ENCODE measurements around the gene CTNNA2. TPM values are rescaled to one million over a fixed set of nuclear protein-coding genes. Genes with fewer than 3 reads are reported as not detected.

The CTNNA2 gene
- total and polyA plus RNA-seq, 8 donors = 0.28 to 5.7 (median 0.44) TPM; not detected in 4

DNA sequence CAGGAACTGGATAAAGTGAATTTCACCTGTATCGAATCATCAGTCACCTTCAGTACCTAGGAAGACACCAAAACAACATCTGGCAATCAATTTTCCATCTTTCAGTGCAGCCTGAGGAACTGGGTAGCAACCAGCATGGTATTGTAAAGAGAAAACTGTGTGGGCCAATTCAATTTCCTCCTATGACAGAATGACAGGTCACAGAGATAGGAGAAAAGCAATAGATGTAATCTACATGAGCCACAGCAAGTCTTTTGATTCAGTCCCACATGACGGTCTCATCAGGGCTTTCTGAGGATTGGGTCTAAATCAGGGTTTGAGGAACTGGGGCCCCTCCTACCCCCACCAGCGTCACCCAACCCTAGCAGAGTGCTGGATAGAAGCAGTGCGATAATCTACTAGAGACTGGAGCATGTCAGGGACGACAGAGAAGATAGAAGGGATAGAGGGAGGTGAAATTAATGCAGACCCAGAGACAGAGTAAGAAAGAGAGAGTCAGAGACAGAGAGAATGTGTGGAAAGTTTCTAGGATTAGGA lies 523.0 kb downstream of the CTNNA2 start:
- no peak overlapping the region for H3K27ac ChIP-seq
- 66 to 78% (median 74%) methylated on average over 5 of the region's 5 CpGs for WGBS, 5 donors
- no peak for DNase-seq
- H3K27me3 ChIP-seq = no peaks in the 10 kb centered on the region
- intact Hi-C loops (cut with DNase I; ENCODE audit: low total_unique reads) = no loop called here
- H3K4me3 ChIP-seq = no peak overlapping the region
- no peak for TF ChIP-seq EP300 (IDR thresholded peaks at IDR 0.05)
- H3K4me1 ChIP-seq = no peaks in the 10 kb centered on the region
- no peaks in the 10 kb centered on the region for H3K36me3 ChIP-seq
- H3K9me3 ChIP-seq = no peaks in the 10 kb centered on the region

DNA sequence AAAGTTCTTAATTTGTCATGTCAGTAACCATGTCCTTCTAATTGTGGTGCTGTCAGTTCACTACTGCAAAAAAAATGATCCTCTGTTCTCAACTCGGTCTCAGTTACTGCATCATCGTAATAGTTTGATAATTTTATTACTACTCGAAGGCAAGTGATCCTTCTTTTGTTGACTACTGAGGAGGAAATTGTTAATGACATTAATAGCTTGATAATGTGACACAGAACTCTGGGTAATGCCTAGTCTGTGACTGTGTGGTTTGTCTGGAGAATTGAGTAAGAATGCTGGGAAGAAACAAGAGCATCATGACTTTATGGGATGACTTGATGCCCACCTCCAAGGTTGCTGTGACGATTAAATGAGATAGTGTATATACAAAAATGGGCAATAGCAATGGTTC lies 524.5 kb downstream of the CTNNA2 start:
- H3K27ac ChIP-seq = no peak overlapping the region
- H3K36me3 ChIP-seq = no peaks in the 10 kb centered on the region
- no peaks in the 10 kb centered on the region for H3K9me3 ChIP-seq
- H3K27me3 ChIP-seq = no peaks in the 10 kb centered on the region
- intact Hi-C loops (cut with DNase I; ENCODE audit: low total_unique reads) = no loop called here
- TF ChIP-seq POLR2AphosphoS5 (IDR thresholded peaks at IDR 0.05) (no peak), POLR2A (IDR thresholded peaks at IDR 0.05) (no peak), EP300 (IDR thresholded peaks at IDR 0.05) (no peak)
- TF ChIP-seq, protein P1, sequence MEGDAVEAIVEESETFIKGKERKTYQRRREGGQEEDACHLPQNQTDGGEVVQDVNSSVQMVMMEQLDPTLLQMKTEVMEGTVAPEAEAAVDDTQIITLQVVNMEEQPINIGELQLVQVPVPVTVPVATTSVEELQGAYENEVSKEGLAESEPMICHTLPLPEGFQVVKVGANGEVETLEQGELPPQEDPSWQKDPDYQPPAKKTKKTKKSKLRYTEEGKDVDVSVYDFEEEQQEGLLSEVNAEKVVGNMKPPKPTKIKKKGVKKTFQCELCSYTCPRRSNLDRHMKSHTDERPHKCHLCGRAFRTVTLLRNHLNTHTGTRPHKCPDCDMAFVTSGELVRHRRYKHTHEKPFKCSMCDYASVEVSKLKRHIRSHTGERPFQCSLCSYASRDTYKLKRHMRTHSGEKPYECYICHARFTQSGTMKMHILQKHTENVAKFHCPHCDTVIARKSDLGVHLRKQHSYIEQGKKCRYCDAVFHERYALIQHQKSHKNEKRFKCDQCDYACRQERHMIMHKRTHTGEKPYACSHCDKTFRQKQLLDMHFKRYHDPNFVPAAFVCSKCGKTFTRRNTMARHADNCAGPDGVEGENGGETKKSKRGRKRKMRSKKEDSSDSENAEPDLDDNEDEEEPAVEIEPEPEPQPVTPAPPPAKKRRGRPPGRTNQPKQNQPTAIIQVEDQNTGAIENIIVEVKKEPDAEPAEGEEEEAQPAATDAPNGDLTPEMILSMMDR (IDR thresholded peaks at IDR 0.05) = no peak
- no peak for DNase-seq
- H3K4me1 ChIP-seq = no peaks in the 10 kb centered on the region
- H3K4me3 ChIP-seq = no peak overlapping the region
- 74 to 92% (median 83%) methylated on average over 4 of the region's 4 CpGs for WGBS, 5 donors

DNA sequence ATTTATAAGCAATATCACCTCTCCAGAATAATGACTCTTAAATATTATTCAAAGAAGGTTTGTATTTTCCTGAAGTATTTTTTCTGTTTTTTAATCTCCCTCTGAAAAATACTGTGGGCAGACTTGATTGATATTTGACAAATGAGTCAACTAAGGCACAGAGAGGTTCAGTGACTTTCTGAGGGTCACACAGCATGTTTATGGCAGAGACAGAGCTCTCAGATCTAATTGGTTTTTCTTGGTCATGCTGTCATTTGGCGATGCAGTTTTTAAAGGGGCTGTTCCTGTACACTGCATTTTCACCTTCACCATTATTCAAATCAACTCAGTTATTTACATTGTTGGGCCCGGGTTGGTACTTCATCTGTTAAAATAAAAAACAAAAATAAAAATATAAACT lies 527.4 kb downstream of the CTNNA2 start:
- Histone ChIP-seq H3K27me3 (no peaks in the 10 kb centered on the region), H3K36me3 (no peaks in the 10 kb centered on the region), H3K27ac (no peak overlapping the region), H3K4me3 (no peak overlapping the region), H3K9me3 (no peaks in the 10 kb centered on the region), H3K4me1 (no peaks in the 10 kb centered on the region)
- 80 to 91% (median 87%) methylated on average over 2 of the region's 2 CpGs for WGBS, 5 donors
- TF ChIP-seq POLR2A (IDR thresholded peaks at IDR 0.05) (no peak), EP300 (IDR thresholded peaks at IDR 0.05) (no peak), POLR2AphosphoS5 (IDR thresholded peaks at IDR 0.05) (no peak)
- TF ChIP-seq, protein P1 (IDR thresholded peaks at IDR 0.05) = no peak
- intact Hi-C loops (cut with DNase I; ENCODE audit: low total_unique reads) = no loop called here
- no peak for DNase-seq

DNA sequence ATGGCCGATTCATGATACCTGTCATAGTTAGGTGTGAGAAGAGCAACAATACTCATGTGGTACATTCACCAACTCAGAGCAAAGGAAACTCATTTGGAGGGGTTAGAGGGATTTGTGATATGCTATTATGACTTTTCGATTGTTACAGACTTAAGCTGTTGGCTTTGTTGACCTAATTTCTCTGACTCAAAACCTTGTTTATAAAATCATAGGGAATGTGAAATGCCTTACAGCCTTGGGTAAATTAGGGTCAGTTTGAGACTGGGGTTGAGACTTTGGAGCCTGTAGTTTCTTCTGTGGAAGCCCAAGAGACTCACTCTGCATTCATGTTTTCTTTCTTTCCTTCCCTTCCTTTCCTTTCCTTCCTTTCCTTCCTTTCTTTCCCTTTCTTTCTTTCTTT lies 529.8 kb downstream of the CTNNA2 start:
- H3K36me3 ChIP-seq = no peaks in the 10 kb centered on the region
- H3K27ac ChIP-seq = no peak overlapping the region
- intact Hi-C loops (cut with DNase I; ENCODE audit: low total_unique reads) = no loop called here
- H3K4me1 ChIP-seq = no peaks in the 10 kb centered on the region
- H3K9me3 ChIP-seq = no peaks in the 10 kb centered on the region
- WGBS, 5 donors = 67 to 84% (median 77%) methylated on average over 2 of the region's 2 CpGs
- H3K27me3 ChIP-seq = no peaks in the 10 kb centered on the region
- no peak overlapping the region for H3K4me3 ChIP-seq
- no peak for DNase-seq
- TF ChIP-seq EP300 (IDR thresholded peaks at IDR 0.05) (no peak), POLR2AphosphoS5 (IDR thresholded peaks at IDR 0.05) (no peak), POLR2A (IDR thresholded peaks at IDR 0.05) (no peak)
- TF ChIP-seq, protein P1 (IDR thresholded peaks at IDR 0.05) = no peak

DNA sequence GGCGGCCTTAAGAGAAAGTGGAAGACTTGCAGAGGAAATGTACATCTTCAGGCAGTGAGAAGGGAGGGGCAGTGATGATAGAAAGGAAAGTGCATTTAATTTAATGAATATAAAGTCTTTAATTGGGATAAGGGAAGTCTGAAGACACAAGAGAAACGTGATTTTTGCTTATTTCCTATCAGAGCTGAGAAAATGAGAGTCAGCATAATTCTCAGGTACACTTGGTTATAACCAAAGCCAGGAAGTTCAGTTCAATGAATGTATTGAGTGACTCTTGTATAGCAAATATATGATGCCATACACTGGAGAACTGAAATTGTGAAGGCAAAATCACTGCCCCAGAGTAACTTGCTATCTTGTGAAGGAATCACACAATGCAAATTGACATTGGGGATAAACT lies 535.4 kb downstream of the CTNNA2 start:
- Histone ChIP-seq H3K9me3 (no peaks in the 10 kb centered on the region), H3K36me3 (no peaks in the 10 kb centered on the region), H3K27me3 (no peaks in the 10 kb centered on the region), H3K4me3 (no peak overlapping the region), H3K4me1 (no peaks in the 10 kb centered on the region), H3K27ac (no peak overlapping the region)
- 69 to 76% (median 73%) methylated on average over 2 of the region's 2 CpGs for WGBS, 5 donors
- DNase-seq = no peak
- intact Hi-C loops (cut with DNase I; ENCODE audit: low total_unique reads) = no loop called here
- TF ChIP-seq POLR2A (IDR thresholded peaks at IDR 0.05) = no peak
- TF ChIP-seq POLR2AphosphoS5 (IDR thresholded peaks at IDR 0.05) = no peak
- TF ChIP-seq, protein P1 (IDR thresholded peaks at IDR 0.05) = no peak
